Activated CD4-positive, CD25-positive, alpha-beta regulatory T cell treated with anti-CD3 and anti-CD28 coated beads, Interleukin-2, amount 50 U/mL, for 24 hours (primary cell): ENCODE data around the gene WIPI1.
"Not testable (repeated sequence)": the region's sequence is repeated elsewhere in the genome, so short reads cannot be mapped to it uniquely, and the experiment has no call there.

Source experiments
- ATAC-seq, 2 donors: fragments of 150-1000 bp; cut with Tn5 transposase; one replicate each; pipeline ENCODE4 v1.10.0; 2021; ENCODE audit warnings: mild to moderate bottlenecking in 1 of 2, moderate library complexity in 1 of 2

WIPI1 gene

DNA sequence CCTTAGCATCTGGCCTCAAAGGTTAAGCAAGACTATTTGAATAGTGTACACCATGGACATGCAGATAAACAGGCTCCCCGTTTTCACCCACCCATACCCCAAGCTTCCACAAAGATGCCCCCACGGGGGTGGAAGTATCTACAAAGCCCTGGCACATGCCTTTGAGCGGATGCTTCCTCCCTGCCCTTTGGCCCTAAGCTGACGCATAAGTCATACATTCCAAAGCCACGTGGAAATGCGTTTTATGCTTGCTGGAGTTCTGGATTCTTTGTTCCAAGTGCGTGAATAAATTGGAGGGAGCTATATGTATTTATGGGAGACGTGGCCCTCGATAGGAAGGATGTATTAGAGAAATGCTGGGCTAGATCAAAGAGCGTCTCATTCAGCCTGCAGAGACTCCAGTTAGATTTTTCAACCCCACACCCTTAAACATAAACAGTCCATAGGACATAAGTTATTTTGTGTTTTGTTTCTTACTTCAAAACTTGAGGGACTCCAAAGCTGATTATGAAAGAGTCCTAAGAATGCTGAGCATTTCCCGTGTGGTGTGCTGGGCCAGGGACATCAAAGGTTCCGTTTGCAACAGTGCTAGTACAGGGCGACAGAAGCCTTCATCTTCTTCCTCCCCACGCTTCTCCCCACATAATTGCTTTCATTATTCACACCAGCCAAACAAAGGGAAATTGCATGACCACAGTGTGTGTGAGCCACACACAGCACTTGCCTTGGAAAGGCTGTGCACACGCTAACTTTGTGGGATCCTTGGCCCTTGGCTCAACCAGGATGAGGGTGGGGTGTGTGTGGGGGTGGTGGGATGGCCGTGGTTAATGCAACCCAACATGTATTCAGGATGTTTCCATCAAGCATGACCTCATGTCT lies 73.6 kb downstream of the WIPI1 start:
- ATAC-seq = peak in 1 of 2 donors; percentile 30

GRCh38 chr17:68383120-68383442 lies 74.2 kb downstream of the WIPI1 start:
- ATAC-seq = no peak

- no peak for ATAC-seq
These were observed 74.7 kb downstream of the WIPI1 start for GRCh38 chr17:68382582-68383085.

DNA sequence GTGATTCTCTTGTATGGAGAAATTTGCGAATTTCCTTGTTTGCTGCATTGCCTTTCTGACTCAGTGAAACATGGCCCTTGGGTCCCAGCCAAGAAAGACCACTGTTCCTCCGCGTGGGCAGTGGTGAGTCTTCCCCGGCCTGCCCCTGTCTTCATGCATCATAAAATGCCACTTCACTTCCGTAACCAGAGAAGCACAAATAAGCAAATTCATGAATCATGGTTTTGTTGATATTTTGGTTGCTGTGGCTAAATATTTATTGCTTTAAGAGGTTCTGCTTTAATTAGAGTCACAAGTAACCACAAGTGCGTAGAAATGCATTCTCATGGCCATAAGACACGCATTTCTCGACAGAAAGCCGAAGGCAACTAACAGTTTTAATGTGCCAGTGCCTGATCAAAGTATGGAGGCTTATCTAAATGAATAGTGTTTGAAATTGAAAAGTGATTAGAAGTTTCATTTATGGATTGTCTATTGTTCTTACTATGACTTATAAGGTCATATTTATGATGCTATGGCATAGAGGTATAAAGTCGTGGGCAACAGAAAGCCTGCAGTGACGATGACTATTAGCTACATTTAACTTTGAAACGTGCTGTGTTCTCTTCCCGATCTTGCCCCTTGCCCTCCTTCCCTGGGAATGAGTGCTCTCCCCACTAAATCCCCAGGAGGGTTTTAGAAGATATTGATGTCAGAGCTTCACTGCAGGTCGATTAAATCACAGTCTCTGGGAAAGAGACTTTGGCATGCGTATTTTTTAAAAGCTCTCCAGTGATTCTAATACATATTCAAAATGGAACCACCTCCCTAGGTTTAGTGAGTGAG lies 76.0 kb downstream of the WIPI1 start:
- no peak for ATAC-seq

- ATAC-seq = no peak
These were observed 77.3 kb downstream of the WIPI1 start for GRCh38 chr17:68379692-68380677.

GRCh38 chr17:68379177-68379510 lies 78.2 kb downstream of the WIPI1 start:
- no peak for ATAC-seq

- ATAC-seq = no peak
These were observed 78.8 kb downstream of the WIPI1 start for GRCh38 chr17:68378268-68379176.

DNA sequence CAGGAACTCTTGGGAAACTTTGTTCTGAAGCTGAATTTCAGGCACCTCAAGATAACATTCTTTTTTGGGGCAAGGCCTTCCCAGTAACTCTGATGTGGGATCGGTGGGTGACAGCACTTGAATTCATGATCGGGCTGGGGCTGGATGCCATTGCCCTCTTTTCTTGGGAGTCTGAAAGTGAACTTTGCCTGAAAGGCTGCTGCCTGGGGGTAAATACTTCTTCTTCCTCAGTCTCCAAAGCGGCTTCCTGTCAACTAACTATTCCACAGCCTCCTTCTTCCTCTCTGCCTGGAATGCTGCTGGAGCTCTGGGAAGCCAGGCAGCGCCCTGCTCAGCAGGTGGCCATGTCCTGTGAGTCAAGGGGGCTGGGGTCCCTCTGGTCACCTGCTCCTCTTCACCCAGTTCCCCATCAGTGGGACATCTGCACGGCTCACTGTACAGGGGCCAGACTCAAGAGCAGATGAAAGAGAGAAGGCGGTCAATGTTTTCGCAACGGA lies 79.5 kb downstream of the WIPI1 start:
- no peak for ATAC-seq

GRCh38 chr17:68376178-68376577 lies 81.1 kb downstream of the WIPI1 start:
- not testable (repeated sequence) for ATAC-seq

DNA sequence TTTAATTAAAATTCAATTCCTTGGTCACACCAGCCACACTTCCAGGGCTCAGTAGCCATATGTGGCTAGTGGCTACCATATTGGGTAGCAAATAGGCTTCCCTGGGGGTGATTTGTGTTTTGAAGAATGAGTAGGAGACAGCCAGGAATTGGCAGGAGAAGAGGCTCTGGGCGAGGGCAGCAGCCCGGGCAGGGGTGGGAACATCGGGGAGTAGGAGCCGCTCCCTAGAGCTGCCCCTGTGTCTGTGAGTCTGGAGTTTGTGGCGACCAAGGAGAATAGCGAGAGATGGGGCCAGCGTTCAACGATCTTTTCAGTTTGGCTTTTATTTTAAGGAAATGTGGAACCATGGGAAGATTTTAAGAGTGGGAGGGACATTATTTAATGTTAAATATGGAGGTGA lies 81.7 kb downstream of the WIPI1 start:
- ATAC-seq = no peak
